HepG2 (cell line): ENCODE results near the gene PLK2. TPM values are rescaled to one million over a fixed set of nuclear protein-coding genes. Genes with fewer than 3 reads are reported as not detected.

Source experiments
- ATAC-seq: fragments of 200-7000 bp; cut with Tn5 transposase; 3 replicates; pipeline ENCODE4 v1.9.1; 2020; ENCODE audit warnings: mild to moderate bottlenecking, moderate library complexity
- BruUV-seq: library from RNA; stranded (reverse); fragments of 400-500 nt; replicated peaks from 2 replicates; lab custom pipeline; 2021; lab: Mats Ljungman, UMichigan
- CTCF ChIA-PET: fragments of 300-600 bp; formaldehyde crosslinking; extraction: SDS; loops from one replicate; lab custom pipeline; 2021; ENCODE audit warnings: low total read pairs, inconsistent platforms, low intra/inter-chr PET ratio; lab: Yijun Ruan, JAX
- POLR2A ChIA-PET: fragments of 350-600 bp; sonication (Branson Sonifier 250); formaldehyde crosslinking; loops from one replicate; lab custom pipeline; 2020; ENCODE audit warnings: antibody characterized with exemption, inconsistent platforms; lab: Yijun Ruan, JAX
- DNase-seq: peaks from one replicate; pipeline ENCODE4 v3.0.0-alpha.2; 2015; ENCODE audit warnings: low spot score
- FAIRE-seq: peaks from 3 replicates; lab custom pipeline; 2011; peaks lifted over from hg19 to GRCh38; lab: Jason Lieb, UNC
- H2AFZ ChIP-seq: one replicate; pipeline ENCODE4 v1.6.1; 2011; ENCODE audit warnings: low read length, inconsistent platforms
- H3K27ac ChIP-seq: fragments of 300-600 bp; 3 replicates; pipeline ENCODE4 v1.8.0; 2011; ENCODE audit warnings: mixed run types, mild to moderate bottlenecking, mixed read lengths, low read length, inconsistent platforms; ENCODE audit not compliant: insufficient read depth; ENCODE audit errors: extremely low read length
- H3K27me3 ChIP-seq, 2 experiments: fragments of 200-600 bp in 1 of 2; 2 replicates in 1 of 2; 3 replicates in 1 of 2; pipeline versions ENCODE4 v1.6.0 to v1.8.0; 2011; ENCODE audit warnings: low read length in 2 of 2, mild to moderate bottlenecking in 2 of 2, moderate library complexity in 2 of 2, inconsistent platforms in 1 of 2; ENCODE audit not compliant: insufficient read depth in 2 of 2, control insufficient read depth in 1 of 2
- H3K36me3 ChIP-seq, 2 experiments: fragments of 200-600 bp in 1 of 2; replicated peaks in 1 of 2; 2 replicates in 1 of 2; 3 replicates in 1 of 2; pipeline versions ENCODE4 v1.5.1 to v1.8.0; 2011; ENCODE audit warnings: low read length in 2 of 2, inconsistent platforms in 1 of 2; ENCODE audit not compliant: insufficient read depth in 2 of 2, control insufficient read depth in 1 of 2
- H3K4me1 ChIP-seq: 2 replicates; pipeline ENCODE4 v1.5.1; 2012; ENCODE audit warnings: low read length, inconsistent platforms; ENCODE audit not compliant: insufficient read depth
- H3K4me2 ChIP-seq: 2 replicates; pipeline ENCODE4 v1.6.0; 2011; ENCODE audit warnings: low read depth, low read length, inconsistent platforms
- H3K4me3 ChIP-seq, 3 experiments: fragments of 200-600 bp in 1 of 3; sonication (generic), shearing (Covaris generic) in 1 of 3; replicated peaks in 1 of 3; 2 replicates each; pipeline ENCODE4 v1.5.1; 2011 to 2016; ENCODE audit warnings: low read length in 3 of 3, inconsistent platforms in 2 of 3, low read depth in 2 of 3, mild to moderate bottlenecking in 2 of 3, control low read depth in 1 of 3, mixed read lengths in 1 of 3; ENCODE audit not compliant: insufficient read depth in 1 of 3
- H3K79me2 ChIP-seq: one replicate; pipeline ENCODE4 v1.6.1; 2011; ENCODE audit warnings: low read length, inconsistent platforms; ENCODE audit not compliant: insufficient read depth
- H3K9ac ChIP-seq: 2 replicates; pipeline ENCODE4 v1.6.0; 2011; ENCODE audit warnings: mild to moderate bottlenecking, low read depth, low read length, inconsistent platforms; ENCODE audit not compliant: insufficient read depth
- H3K9me3 ChIP-seq: 2 replicates; pipeline ENCODE4 v1.5.1; 2012; ENCODE audit warnings: mild to moderate bottlenecking, low read length
- H4K20me1 ChIP-seq: 2 replicates; pipeline ENCODE4 v1.6.0; 2011; ENCODE audit warnings: inconsistent platforms, mild to moderate bottlenecking, low read length, moderate library complexity; ENCODE audit not compliant: insufficient read depth
- HDAC1 ChIP-seq: sonication (generic); formaldehyde crosslinking; IDR thresholded peaks from 2 replicates; pipeline ENCODE4 v1.5.1; 2020; ENCODE audit warnings: mild to moderate bottlenecking, missing genetic modification reagents
- HNF4A ChIP-seq: sonication (generic); formaldehyde crosslinking; IDR thresholded peaks from 2 replicates; pipeline ENCODE4 v1.4.0; 2020; ENCODE audit warnings: missing genetic modification reagents
- NFE2 ChIP-seq: sonication (generic); formaldehyde crosslinking; IDR thresholded peaks from 2 replicates; pipeline ENCODE4 v1.4.0; 2020; ENCODE audit warnings: missing genetic modification reagents
- ZNF317 ChIP-seq: sonication (generic); formaldehyde crosslinking; IDR thresholded peaks from 2 replicates; pipeline ENCODE4 v1.5.0; 2020; ENCODE audit warnings: mild to moderate bottlenecking, missing genetic modification reagents
- ZNF468 ChIP-seq: sonication (generic); formaldehyde crosslinking; IDR thresholded peaks from 2 replicates; pipeline ENCODE4 v1.8.0; 2022; ENCODE audit warnings: mild to moderate bottlenecking, moderate library complexity, missing genetic modification reagents
- WGBS: methylation state at CpG from one replicate; pipeline ENCODE4 v1.1.6; 2017; ENCODE audit warnings: low lambda C conversion rate; 5-methylcytosine and 5-hydroxymethylcytosine counted together
- in situ Hi-C: cut with HindIII; loops from 2 replicates; pipeline ENCODE4 v1.10.0; 2017; ENCODE audit warnings: low pct_unique_long_range_greater_than_20kb; ENCODE audit not compliant: extremely low pct_ligation_motif_present
- intact Hi-C: fragments of 100-400 bp; cut with micrococcal nuclease; formaldehyde crosslinking; loops from one replicate; pipeline ENCODE4 v1.10.0; 2022; ENCODE audit not compliant: unreplicated experiment
- polyA plus RNA-seq, 8 experiments: library from polyadenylated mRNA; depleted of rRNA in 3 of 8; stranded (reverse) in 7 of 8; unstranded in 1 of 8; fragments of >200 nt; fragmentation: Illumina TruSeq in 4 of 8; extraction: Trizol in 4 of 8; gene quantifications; 2 replicates each; pipeline versions ENCODE4 v1.2.1 to v1.2.3, GENCODE V29; 2011 to 2016; ENCODE audit warnings: low read depth in 4 of 8, missing spikeins in 1 of 8, mixed read lengths in 1 of 8; ENCODE audit not compliant: insufficient read depth in 1 of 8
- total RNA-seq, 5 experiments: library from RNA; depleted of rRNA; stranded (reverse); fragments of >200 nt; fragmentation: Illumina TruSeq; extraction: Trizol; gene quantifications; 2 replicates each; pipeline ENCODE4 v1.2.3, GENCODE V29; 2016; ENCODE audit warnings: low read depth in 1 of 5

Gene PLK2
- total and polyA plus RNA-seq, 2 of the 13 experiments (the other 11 are each of a cell fraction or from before 2014, with no cell fraction given): 9.6 to 29.6 TPM

GRCh38 chr5:58455066-58455465, 4.8 kb downstream of the PLK2 start:
- TF ChIP-seq HDAC1 (CRISPR knock-in tag) (no peak), NFE2 (no peak), ZNF317 (CRISPR knock-in tag) (no peak)
- Histone ChIP-seq H3K9me3 (no peaks in the 10 kb centered on the region), H3K79me2 (peaks cover 11% of the 10 kb centered on the region), H3K4me3 (no peak overlapping the region), H3K36me3 (peaks cover 3 to 11% of the 10 kb centered on the region in 2 experiments; a peak in 3 of 5 replicates), H3K27me3 (no peaks in the 10 kb centered on the region; a peak in 1 of 5 replicates), H4K20me1 (no peaks in the 10 kb centered on the region), H3K9ac (no peak overlapping the region), H2AFZ (no peak overlapping the region), H3K4me1 (peaks cover 28% of the 10 kb centered on the region; the same call in 1 of the 2 replicates), H3K4me2 (no peak overlapping the region), H3K27ac (no peak overlapping the region)
- ChIA-PET CTCF (no interaction called here), POLR2A (no interaction called here)
- WGBS: 76% methylated on average over 5 of the region's 5 CpGs
- intact Hi-C loops: no loop called here
- in situ Hi-C loops: loop anchor here (5.0 to 25.0 kb wide), 2 partner anchors 568 to 943 kb away; no protein-coding TSS in a partner anchor
- ATAC-seq (no peak), FAIRE-seq (no peak), DNase-seq (no peak)
- no TSS peak for BruUV-seq

GRCh38 chr5:58454025-58454424, 5.9 kb downstream of the PLK2 start:
- H3K4me1 ChIP-seq: peaks cover 28% of the 10 kb centered on the region; the same call in 1 of the 2 replicates
- H3K4me3 ChIP-seq: no peak overlapping the region
- no peaks in the 10 kb centered on the region; a peak in 1 of 5 replicates for H3K27me3 ChIP-seq
- DNase-seq: no peak
- H3K9me3 ChIP-seq: no peaks in the 10 kb centered on the region
- no peak overlapping the region for H3K27ac ChIP-seq
- 100% methylated on average over 1 of the region's 1 CpG for WGBS
- peaks cover 3 to 11% of the 10 kb centered on the region in 2 experiments; a peak in 3 of 5 replicates for H3K36me3 ChIP-seq
- TF ChIP-seq ZNF468 (CRISPR knock-in tag) (no peak), HNF4A (CRISPR knock-in tag) (0 out of 2 replicates have a peak, but pooled peaks have one; percentile 15)
- no peaks in the 10 kb centered on the region for H4K20me1 ChIP-seq
- H3K9ac ChIP-seq: no peak overlapping the region
- CTCF ChIA-PET: no interaction called here
- intact Hi-C loops: no loop called here
- no peak for FAIRE-seq
- in situ Hi-C loops: loop anchor here (25.0 kb wide), 1 partner anchor 942 kb away; no protein-coding TSS in a partner anchor
- no TSS peak for BruUV-seq
- no peak overlapping the region for H3K4me2 ChIP-seq
- H2AFZ ChIP-seq: no peak overlapping the region
- ATAC-seq: no peak
- POLR2A ChIA-PET: no interaction called here
- peaks cover 11% of the 10 kb centered on the region for H3K79me2 ChIP-seq
